ENCODE data around the gene CABP7. TPM values are rescaled to one million over a fixed set of nuclear protein-coding genes. Genes with fewer than 3 reads are reported as not detected.

The CABP7 gene
- total RNA-seq, 2 experiments from 2014 or later = not detected

GRCh38 chr22:29718949-29719898, 579 bp upstream of the CABP7 start:
- POLR2A ChIA-PET = no interaction called here

DNA sequence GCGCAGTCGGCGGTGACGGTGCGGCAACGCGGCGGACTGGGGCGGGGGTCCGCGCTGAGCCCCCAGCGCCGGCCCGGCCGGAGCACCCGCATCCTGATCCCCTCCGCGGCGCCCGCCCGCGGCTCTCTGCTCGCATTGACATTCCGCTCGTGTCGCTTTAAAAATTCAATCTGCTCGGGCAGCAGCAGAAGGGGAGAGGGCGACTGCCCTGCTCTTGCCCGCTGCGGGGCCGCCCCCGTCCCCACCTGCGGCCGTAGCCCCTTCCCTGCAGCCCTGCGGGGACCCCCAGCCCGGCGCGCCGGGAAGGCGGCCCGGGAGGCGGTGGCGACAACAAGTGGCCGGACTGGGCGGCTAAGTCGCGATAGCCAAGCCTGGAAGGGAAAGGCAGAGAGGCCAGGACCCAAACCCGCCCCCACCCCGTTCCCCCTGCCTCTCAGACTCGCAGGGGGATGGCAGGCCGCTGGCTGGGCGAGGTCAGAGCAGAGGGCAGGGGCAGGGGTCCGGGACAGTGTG, 1.1 kb downstream of the CABP7 start:
- ChIA-PET POLR2A (no interaction called here), CTCF (no interaction called here)

More at GRCh38 chr22:29718949-29719898, 579 bp upstream of the CABP7 start:
- CTCF ChIA-PET = no interaction called here

DNA sequence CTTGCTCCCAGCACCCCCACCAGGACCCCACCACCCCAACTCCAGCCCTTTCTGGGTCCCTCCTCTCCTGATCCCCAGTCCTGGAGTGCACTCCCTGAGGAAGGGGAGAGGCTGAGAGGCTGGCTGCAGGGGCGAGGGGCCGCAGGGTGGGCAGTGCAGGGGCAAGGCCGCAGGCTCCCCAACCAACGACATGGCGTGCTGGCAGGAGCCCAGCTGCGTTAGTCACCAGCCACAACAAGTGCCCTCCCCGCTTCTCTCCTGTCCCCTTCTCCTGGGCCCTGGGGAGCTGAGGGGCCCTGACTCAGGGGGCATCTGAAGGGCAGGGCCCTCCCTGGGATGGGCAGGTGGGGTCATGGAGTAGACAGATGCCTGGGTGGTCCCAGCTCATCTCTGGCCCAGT, 2.3 kb downstream of the CABP7 start:
- POLR2A ChIA-PET = interaction anchor here (0.7 kb wide), 1 partner anchor 54 kb away, joined by 5 read pairs; no protein-coding TSS in a partner anchor
- CTCF ChIA-PET = no interaction called here

- ChIA-PET CTCF (no interaction called here), POLR2A (interaction anchor here (0.7 kb wide), 1 partner anchor 55 kb away, joined by 5 read pairs; no protein-coding TSS in a partner anchor)
Observed at GRCh38 chr22:29722587-29722986, 2.8 kb downstream of the CABP7 start.

DNA sequence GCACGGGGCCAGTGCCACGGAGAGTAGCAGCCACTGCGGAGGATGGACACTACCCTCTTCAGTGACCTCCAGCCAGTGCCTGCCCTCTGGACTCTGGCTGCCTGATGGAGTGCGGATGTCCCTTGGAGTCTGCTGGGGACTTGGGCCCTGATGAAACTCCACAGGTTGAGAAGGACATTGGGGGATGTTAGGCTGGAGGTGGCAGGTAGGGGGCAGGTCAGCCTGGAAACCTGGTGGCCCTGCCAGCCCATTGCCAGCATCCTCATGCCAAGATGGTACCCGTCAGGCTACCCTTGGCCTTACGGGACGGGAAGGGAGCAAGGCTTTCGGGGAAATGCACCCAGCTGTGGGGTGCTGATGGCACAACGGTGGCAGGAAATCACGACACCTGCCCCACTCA, 4.0 kb downstream of the CABP7 start:
- POLR2A ChIA-PET = no interaction called here
- CTCF ChIA-PET = no interaction called here

GRCh38 chr22:29724843-29725242, 5.0 kb downstream of the CABP7 start:
- CTCF ChIA-PET = no interaction called here
- POLR2A ChIA-PET = no interaction called here

- ChIA-PET CTCF (no interaction called here), POLR2A (interaction anchor here (0.7 kb wide), 1 partner anchor 81 kb away, joined by 8 read pairs; no protein-coding TSS in a partner anchor)
Observed at GRCh38 chr22:29726106-29726505, 6.3 kb downstream of the CABP7 start.

GRCh38 chr22:29726512-29727130, 6.8 kb downstream of the CABP7 start:
- CTCF ChIA-PET = no interaction called here

GRCh38 chr22:29727131-29727523, 7.3 kb downstream of the CABP7 start:
- ChIA-PET POLR2A (interaction anchor here (0.7 kb wide), 1 partner anchor 80 kb away, joined by 8 read pairs; no protein-coding TSS in a partner anchor), CTCF (no interaction called here)

More at GRCh38 chr22:29726512-29727130, 6.8 kb downstream of the CABP7 start:
- POLR2A ChIA-PET = interaction anchor here (0.7 kb wide), 1 partner anchor 80 kb away, joined by 8 read pairs; no protein-coding TSS in a partner anchor

DNA sequence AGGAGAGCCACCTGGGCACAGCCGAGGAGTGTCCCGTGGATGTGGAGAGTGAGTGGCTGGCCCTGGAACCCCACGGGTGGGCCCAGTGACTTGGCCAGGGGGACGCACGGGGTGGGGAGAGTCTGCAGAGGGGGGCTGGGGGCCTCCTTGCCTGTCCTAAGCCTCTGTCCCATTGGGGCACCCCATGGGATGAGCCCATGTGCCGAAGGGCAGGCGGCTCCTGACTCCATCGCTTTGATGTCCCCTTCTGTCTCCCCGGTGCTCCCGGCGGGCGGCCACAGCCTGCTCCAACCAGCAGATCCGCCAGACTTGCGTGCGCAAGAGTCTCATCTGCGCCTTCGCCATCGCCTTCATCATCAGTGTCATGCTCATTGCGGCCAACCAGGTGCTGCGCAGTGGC, 9.4 kb downstream of the CABP7 start:
- ChIA-PET POLR2A (no interaction called here), CTCF (no interaction called here)

GRCh38 chr22:29731058-29731850, 11.5 kb downstream of the CABP7 start:
- POLR2A ChIA-PET = no interaction called here
- CTCF ChIA-PET = no interaction called here

- CTCF ChIA-PET = no interaction called here
- POLR2A ChIA-PET = no interaction called here
Observed at GRCh38 chr22:29732883-29733282, 13.1 kb downstream of the CABP7 start.

- ChIA-PET POLR2A (no interaction called here), CTCF (no interaction called here)
Observed at GRCh38 chr22:29733362-29734201, 13.8 kb downstream of the CABP7 start.

- CTCF ChIA-PET = no interaction called here
- POLR2A ChIA-PET = no interaction called here
Observed at GRCh38 chr22:29734406-29734805, 14.6 kb downstream of the CABP7 start.

- ChIA-PET POLR2A (no interaction called here), CTCF (no interaction called here)
Observed at GRCh38 chr22:29734838-29735237, 15.0 kb downstream of the CABP7 start.

DNA sequence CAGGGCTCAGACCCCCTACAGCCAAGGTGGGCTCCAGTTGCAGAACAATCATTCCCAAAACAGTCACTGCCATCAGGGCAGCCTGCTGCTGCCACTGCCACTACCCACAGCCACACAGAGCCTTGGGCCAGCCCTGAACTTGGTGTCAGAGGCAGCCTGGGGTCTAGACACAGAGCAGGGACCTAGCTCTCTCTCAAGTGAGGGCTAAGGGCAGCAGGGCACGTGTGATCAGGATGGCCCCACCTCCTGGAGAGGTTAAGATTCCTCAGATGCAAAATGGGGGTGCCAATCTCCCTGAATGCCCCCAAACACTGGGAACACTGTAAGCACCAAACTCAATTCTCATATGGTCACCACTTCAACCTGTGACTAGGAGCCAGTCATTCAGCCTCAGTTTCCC, 15.6 kb downstream of the CABP7 start:
- ChIA-PET CTCF (no interaction called here), POLR2A (no interaction called here)

- ChIA-PET CTCF (no interaction called here), POLR2A (no interaction called here)
Observed at GRCh38 chr22:29737251-29738117, 17.7 kb downstream of the CABP7 start.

DNA sequence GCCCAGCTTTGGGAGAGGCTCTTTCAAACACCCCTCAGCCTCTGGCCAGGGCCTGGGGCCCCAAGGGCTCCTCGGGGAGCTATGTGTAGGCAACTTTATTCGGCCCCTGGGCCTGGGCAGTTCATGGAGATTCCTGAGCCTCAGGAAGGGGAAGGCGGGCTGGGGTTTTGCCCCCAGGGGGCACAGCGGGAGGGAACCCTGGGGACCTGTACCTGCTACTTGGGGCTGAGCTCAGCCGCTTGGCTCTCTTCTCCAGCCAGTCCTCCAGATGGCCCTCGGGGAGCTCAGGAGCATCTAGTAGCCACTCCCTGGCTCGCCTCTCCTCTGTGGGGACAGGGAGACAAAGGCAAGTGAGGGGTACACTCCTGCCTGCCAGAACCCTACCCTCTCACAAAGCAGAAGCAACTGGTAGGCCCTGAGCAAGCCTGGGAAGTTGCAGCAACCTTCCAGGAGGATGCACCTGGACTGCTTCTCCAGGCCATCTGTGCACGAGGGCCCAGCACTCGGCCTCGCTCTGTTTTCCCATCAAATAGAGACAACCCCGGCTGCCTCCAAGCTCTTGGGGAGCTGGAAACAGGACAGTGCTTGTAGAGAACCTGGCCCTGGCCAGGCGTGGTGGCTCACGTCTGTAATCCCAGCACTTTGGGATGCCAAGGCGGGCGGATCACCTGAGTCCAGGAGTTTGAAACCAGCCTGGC, 18.5 kb downstream of the CABP7 start:
- ChIA-PET CTCF (no interaction called here), POLR2A (no interaction called here)
